NCI-H524 (cell line): ENCODE data around the gene CAMK2B.

Experiments used
- DNase-seq, 2 experiments: peaks; one replicate each; lab custom pipeline; 2025; lab: John Stamatoyannopoulos, UW

CAMK2B gene

DNA sequence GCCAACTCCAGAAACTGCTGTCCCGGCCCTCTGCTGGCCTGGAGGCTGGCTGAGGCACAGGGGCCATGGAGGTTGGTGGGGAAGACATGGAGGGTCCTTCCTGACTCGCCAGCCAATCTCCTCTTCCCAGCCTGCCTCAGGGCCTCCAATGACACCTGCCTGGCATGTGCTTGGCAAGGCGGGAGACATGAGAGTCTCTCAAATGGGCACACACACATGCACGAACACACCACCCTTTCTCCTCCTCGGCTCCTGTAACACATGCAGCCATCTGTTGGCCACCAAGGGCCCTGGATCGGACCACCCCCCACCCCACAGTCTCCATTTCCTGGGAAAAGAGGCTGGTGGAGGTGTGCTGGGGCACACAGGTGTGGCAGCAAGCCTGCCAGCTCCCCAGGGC lies 68.2 kb downstream of the CAMK2B start:
- no peak for DNase-seq

DNA sequence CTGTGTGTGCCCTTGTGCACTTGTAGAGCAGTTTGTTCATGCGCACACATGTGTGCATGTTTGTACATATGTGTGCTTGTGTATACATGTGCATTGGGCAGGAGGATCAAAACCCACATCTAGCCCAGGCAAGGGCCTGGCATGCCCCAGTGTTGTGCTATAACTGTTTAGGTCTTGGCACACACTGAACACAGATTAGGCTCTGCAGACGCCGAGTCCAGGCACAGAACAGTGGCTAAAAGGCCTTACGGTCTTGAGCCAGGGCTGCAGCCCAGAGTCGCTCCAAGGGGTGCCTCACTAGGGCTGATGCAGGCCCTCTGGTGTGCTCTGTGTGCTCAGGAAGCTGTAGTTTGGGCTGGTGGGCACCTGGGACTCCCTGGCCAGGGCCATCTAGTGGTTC lies 68.9 kb downstream of the CAMK2B start:
- no peak for DNase-seq

DNA sequence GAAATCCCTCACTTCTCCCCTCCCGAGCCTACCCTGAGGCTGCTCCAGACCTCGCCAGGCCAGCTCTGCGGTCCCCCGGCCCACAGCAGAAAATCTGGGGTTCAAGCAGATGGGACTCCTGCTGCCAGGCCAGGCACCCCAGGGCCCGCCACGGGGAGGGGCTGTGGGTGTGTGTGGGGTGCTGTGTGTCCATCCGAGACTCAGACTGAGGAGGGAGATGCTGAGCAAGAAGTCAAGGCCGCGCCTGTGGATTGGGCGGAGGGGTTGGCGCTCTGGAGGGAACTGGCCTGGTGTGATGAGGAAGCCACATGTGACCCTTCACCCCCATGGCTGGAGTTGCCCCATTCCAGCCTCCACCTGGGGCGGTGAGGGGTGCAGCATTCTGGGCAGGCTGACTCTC lies 73.5 kb downstream of the CAMK2B start:
- no peak for DNase-seq

DNA sequence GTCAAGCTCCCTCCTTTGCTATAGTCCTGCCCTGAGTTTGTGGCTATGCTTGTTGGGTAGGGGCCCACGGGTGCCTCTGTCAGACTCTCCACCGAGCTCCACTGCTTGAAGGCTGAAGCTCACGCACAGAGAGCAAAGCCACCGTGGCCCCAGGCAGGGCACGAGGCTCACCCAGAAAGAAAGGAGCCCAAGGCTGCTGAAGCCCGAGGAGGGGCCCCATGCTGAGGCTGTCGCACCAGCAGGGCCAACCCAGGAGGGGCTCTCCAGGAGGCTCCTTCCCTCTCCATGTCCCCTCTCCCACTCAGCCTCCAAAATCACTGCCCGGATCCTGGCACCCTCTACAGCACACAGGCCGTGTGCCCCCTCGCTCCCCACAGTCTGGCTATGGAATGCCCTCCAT lies 74.1 kb downstream of the CAMK2B start:
- DNase-seq: no peak

DNA sequence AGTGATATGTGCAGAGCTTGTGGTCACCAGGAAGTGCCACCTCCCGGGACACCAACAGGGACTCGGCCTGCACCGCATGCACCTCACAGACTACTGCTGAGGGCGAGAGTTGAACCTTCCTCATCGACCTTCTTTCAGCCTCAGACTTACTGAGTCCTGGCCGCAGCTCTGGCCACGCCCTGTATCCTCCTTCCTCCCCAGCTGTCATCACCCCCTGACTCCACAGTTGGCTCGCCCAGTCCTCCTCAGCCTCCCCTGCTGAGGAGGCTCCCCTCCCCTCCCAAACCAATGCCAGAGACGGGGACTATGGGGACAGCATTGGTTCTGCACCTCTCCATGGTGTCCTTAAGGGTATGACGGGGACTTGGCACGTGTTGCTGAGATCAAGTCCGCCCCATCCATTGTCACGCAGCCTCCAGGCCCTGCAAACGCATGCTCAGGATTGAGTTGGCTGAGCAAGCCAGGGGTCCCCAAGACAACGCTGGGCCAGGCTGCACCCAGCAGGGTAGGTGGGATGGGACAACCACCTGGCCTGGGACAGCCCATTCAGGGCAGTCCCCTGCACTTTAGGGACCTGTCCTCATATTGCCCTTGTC lies 75.7 kb downstream of the CAMK2B start:
- no peak for DNase-seq

DNA sequence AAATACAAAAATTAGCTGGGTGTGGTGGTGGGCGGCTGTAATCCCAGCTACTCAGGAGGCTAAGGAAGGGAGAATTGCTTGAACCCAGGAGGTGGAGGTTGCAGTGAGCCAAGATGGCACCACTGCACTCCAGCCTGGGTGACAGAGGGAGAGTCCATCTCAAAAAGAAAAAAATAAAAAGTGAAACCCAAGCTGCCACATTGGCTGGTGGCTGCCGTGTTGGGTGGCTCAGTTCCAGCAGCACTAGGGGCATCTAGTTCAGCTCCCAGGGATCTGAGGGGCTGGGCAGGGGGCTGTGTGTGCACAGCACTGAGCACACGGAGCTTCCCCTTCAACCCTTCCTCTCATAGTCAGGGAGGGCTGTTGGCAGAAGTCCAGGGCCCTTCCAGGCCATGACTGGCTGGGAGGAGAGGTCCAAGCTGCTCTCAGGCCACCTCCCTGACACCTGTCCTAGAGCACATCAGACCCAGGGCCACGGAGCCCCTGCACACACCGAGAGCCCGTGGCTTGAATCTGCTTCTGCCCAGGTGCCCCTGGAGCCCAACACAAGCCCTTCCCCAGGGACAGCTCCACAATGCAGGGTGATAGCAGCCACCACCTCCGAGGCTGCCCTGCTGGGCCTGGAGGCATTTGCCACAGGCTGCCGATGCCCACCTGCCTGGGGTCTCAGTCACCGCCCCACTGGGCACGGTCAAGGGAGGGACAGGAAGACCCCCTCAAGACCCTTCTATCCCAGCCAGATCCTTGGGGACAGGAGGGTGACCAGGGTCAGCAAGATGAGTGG lies 77.3 kb downstream of the CAMK2B start:
- DNase-seq: no peak

DNA sequence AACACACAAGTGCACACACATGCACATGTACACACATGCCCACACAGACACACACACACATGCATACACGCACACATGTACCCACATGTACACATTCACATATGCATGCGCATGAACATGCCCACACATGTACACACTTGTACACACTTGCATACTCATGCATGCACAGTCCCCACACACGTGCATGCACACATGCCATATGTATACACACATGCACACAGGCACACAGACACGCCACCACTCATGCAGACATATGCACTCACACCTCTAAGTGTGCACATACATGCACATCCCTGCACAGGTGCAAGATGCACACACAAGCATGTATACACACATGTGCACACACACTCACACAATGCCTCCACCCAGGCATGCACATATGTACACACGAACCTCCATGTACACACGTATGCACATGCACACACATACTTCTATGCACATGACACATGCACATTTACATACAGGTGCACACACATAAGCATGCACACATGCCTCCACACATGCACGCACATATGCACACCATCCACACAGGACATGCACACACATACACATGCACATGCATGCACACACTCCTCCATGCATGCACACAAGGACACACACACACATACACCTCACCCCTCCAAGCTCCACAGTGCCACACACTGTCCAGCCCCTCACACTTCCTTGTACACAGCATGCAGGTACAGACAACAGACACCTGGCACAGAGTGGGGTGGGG lies 78.8 kb downstream of the CAMK2B start:
- no peak for DNase-seq

DNA sequence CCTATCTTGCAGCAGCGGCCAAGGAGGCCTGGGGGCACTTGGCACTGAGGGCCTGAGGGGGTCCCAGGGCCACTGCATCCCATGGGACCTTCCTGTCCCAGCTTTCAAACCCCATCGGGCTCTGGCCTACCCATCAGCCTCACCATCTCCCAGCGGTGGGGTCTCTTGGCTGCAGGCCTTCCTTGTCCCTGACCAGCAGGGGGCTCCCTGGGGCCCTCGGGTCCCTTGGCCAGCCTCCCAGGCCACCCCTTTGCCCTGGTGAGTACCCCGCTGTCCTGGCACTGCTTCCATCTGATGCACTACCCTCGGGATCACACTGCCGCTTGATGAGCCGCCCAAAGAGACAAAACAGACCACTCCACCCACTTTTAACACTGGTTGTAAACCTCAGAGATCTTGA lies 81.1 kb downstream of the CAMK2B start:
- DNase-seq: peak; percentile 35 to 54

DNA sequence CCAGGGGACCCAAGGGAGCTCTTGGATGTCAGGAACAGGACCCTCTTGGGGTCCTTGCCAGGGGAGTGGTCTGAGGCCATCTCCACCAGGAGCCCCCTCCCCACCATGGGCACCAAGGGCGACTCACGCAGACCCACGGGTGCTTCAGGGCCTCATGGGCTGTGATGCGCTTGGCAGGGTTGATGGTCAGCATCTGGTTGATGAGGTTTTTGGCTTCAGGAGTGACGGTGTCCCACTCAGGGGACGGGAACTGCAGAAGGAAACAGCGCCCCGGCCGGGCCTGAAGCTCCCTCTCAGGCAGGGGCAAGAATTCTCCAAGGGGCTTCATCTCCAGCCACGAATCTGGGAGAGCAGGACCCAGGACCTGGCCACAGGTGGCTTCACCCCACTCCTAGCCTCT lies 83.3 kb downstream of the CAMK2B start:
- DNase-seq: no peak

DNA sequence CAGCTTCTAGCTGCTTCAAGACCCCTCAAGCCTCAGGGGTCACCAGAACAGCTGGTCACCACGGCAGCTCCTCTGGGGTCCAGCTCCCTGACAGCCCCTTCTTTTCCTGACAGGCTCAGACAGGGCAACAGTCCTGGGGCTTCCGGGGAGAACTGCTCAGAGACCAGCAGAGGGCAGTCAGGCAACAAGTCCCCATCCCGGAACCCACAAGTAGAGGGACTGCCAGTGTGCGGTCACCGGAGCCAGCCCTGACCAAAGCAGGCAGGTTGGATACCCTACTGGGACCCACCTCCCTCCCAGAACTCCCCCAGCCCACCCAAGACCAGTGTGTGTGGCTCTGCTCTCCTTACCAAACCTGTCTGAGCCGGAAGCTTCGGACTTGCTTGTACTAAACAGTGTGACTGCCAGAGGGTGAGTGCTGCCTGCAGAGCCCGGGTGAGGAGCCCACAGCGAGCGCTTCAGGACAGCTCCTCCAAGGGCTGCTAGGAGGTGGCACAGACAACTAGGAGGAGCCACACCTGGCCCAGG lies 84.3 kb downstream of the CAMK2B start:
- peak; percentile 62 to 80 for DNase-seq

DNA sequence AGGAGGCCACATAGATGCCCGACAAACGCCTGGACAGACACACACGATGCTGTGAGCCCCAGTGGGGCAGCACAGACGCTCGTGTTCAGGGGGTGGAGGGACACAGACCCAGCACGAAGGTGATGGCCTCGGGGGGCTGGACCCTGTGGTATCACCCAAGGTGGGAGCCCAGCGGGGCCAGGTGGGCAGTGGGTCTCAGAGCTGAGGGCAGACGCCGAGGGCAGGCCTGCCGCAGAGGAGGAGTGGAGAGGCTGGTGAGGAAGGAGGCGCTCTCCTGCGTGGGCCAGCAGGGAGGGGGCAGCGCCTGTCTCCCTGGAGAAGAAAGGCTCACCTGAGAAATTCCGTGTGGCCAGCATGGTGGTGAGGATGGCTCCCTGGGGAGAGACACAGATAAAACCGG lies 85.0 kb downstream of the CAMK2B start:
- no peak for DNase-seq

DNA sequence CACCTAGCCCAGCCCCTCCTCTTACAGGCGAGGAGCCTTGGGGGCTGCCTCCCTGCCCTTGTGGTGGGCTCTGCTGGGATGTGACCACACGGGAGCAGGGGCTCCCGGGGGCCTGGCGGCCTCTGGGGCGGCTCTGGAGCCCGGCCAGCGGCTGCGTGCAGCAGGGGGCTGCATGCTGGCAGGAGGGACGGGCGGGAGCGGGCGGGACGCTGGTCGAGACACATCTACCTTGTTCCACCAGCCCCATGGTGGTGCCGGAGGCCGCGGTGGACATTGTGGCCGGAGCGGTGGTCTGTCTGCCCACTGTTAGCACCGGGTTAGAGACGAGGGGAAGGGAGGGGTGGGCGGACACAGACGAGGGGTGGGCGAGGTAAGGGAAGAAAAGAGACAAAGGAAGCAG lies 86.0 kb downstream of the CAMK2B start:
- no peak for DNase-seq

DNA sequence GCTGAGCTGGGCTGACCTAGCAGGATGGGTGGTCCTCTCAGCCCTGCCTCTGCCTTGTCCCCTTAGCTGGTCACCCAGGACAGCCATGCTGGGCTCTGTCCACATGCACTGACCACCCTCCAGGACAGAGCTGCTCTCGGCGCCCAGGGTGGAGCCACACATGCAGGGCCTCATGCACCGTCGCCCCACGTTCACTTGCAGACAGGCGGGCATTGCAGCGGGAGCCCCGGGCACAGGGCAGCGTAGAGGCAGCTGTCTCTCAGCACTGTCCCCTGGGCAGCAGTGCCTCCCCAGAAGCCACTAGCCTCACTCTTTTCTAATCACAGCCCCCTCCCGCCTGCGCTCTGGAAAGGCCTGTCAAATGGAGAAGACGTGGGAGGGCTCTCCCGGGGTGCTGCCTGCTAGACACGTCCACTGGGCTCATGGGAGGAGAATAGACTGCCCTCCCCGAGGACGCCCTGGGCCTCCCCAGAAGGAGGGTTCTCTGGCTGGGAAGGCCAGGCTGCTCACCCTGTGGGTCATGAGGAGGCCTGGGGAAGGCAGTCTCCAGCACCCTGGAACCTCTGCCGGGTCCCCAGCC lies 87.2 kb downstream of the CAMK2B start:
- DNase-seq: no peak

DNA sequence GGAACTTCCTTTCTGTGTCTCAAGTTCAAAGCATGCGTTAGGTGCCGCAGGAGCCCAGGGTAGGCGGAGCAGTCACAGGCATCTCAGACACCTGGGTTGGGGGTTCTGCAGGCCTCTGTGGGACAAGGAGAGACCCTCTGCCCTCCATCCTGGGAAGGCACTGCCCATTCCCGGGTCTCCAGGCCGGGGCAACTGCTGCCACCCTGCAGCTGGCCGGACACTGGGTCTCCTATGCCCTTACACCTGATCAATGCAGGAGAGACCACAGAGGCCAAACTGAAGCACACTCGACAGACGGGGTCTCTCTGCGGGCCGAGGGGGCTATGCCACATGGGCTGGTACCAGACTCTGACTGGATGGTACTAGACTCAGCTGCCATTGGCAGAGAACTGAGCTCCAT lies 87.7 kb downstream of the CAMK2B start:
- no peak for DNase-seq

DNA sequence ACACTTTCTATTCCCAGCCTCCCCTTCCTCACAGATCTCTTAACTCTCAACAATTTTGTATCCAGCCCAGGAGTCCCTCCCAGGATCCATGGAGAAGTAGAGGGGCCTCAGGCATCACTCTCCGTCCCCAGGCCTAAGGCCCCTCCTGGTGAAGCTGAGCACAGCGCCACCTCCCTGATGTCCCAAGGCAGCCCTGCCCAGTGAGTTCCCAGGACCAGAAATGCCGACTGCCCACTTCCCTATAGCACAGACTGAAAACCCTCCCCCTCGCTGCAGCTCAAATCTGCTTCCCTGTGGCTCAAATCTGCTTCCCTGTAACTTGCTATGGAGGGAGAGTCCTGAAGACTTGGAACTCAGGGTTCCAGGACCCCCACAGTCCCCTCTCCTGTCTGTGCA lies 89.1 kb downstream of the CAMK2B start:
- DNase-seq: no peak

DNA sequence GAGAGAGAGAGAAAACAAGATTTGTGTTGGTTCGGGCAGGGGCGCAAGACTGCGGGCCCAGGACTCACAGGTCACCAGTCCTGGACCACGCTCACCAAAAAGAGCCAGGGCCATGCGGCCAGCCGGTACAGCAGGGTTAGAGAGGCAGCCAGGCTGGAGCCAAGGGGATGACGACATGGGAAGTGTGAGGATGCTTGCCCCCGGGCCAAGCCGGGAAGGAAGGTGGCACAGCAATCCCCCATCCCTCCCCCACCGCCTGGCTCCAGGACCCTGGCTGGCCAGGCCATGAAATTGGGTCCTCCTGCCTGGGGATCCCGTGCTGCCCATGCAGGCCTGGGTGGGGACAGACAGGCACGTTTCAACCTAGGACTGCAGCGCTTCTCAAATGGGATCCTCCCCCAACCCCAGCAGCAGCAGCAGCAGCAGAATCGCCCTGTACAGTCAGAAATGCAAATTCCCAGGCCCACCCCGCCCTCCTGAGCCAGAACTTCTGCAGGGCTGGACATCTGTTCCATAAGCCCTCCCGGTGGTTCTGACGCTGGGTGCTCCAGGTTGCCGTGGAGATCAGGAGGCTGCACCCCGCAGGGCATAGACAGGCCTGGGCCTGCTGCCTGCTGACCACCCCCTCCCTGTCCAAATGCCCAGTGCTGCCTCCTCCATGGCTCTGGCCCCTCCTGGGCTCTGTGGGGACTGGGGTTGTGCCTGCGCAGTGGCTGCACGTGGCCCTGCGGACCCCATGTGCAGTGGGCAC lies 89.6 kb downstream of the CAMK2B start:
- peak in 1 of 2 experiments; percentile 74 for DNase-seq

DNA sequence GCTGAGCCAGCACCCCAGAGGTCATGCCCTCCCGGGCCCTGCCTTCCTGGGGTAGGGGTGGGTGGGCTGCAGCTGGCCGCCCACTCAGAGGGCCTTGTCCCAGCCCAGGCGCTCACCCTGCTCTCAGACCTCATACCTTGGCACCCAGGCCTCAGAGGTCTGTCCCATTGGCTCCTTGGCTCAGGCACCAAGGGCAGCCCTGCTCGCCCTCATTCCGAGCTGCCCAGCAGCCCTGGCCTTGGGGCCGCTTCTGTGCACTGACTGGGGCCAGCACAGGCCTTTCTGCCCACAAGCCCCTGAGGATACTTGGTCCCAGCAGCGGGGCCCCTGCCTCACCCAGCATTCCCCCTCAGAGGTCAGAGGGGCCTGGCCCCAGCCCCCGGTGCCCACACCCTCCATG lies 90.3 kb downstream of the CAMK2B start:
- DNase-seq: no peak

DNA sequence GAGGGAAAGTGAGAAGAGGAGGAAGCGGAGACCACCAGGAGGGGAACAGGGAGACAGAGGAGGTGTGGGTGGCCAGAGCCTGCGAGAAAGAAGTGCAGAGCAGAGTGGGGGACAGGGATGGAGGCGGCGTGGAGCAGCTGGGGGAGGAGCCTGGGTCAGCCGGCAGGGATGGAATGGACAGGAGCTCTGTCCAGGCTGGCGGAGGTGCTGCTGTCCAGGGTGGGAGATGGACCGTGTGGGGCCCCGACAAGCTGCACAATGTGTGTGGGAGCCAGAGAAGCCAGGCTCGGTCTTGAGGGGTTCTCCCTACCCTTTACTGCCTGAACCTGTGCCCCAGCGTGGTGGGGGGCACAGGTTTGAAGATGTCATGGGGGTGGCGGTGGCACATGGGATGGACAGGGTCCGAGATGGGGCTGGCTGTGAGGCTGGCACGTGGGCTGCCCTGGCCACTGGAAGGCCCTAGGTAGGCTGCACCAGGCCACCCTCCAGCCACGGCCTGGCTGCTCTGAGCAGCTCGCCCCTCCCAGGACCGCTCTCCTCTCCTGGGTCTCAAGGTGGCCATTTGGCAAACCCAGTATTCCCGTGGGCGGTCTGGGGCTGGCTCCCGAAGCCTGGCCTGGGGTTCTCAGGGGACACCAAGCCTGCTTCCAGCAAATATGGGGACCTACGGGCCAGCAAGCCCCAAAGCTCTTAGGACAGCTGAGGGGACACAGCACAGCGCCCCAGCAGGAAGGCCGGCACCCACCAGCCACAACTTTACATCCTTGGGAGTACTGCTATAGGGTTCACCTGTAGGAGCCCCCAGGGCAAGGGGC lies 92.3 kb downstream of the CAMK2B start:
- no peak for DNase-seq

DNA sequence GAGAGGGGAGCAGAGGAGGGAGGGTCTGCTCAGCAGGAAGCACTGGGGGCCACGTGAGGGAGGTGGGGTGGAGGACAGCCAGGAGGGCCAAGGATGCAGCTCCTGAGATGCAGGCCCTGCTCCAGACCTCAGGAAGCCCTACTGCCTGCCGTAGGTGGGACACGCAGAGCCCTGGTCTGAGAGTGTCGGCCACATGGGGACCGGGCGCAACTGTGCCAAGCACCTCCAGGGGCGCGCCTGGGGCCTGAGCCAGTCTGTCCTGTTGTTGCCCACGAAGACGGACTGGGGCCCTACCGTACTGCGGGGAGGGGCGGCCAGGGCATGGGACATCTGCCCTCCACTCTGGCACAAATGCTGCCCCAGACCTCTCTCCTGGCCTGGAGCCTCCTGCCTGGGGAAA lies 93.0 kb downstream of the CAMK2B start:
- no peak for DNase-seq

DNA sequence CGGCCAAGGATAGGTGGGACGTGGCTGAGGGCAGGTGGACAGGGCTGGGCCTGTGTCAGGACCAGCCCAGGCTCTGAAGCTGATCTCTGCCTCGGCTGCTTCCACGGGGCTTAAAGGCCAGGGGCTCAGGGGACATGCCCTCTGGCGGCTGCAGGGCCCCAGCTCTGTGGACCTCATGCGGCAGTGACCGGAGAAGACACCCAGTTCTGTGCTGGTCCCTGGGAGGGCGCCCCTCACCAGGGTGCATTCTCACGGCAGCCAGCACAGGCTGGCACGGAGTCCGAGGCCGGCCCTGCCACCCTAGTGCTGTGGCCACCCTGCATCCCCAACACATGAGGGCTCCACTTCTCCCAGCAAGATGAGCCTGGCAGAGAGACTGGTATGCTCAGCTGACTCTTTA lies 94.3 kb downstream of the CAMK2B start:
- DNase-seq: no peak

DNA sequence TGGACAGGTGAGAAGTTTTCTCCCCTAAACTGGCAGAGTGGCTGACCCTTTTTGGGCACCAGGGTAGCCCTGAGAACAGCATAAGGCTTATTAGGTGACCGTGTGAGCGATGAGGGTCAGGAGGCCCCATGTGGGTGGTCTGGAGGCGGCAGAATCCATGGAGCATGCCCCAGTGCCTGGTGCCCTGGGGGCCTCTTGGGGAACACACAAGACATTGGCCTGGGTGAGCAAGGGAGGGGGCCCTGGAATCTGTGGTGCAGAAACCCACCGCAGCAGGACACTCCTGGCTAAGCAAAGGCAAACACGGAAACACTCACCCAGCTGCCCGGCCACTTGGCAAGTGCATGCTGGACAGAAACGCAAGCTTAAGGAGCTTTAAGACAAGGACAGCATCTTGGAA lies 95.1 kb downstream of the CAMK2B start:
- DNase-seq: no peak
